GM23338 (cell line): ENCODE results near the gene STK38L.

Experiments
- CTCF ChIP-seq, 2 experiments: fragments of 200-600 bp in 1 of 2; sonication (generic) in 1 of 2; conservative IDR thresholded peaks; 2 replicates each; pipeline versions ENCODE4 v1.5.1 to v1.6.1; 2016 to 2017; ENCODE audit warnings: antibody characterized with exemption in 2 of 2, low read depth in 2 of 2, mild to moderate bottlenecking in 2 of 2, moderate library complexity in 1 of 2
- STAT1 ChIP-seq: IDR thresholded peaks from one replicate; pipeline ENCODE4 v1.6.1; 2016; ENCODE audit warnings: antibody characterized with exemption; ENCODE audit not compliant: unreplicated experiment

DNA sequence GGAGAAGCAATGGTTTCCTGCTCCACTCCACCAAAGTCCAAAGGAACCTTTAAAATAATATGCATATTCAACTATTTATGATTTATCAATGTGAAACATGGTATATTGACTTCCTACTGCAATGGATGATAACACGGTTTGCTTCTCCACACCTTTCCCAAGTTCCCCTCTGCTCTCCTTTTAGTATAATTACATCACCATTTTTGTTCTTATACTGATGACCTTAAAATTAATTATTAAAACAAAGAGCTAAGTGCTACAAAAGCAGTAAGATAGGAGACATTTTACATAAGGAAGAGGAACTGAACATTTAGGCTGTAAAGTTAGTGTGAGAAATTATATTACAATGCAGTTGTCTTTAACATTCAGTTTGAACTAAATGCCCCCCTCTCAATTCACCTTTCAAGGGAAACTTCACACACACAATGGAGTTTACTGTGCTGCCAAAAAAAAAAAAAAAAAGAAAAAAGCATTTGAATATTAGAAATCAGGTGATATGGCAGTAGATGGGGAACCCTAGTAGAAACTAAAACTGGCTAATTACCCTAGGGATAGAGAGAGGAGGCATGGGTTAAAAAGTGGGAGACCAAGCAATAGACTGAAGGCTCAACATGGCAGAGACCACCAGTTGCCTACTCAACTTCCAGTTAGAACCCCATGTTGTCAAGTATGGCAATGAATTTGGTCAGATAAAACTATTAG, 37.1 kb upstream of the STK38L start:
- TF ChIP-seq CTCF (conservative IDR thresholded peaks at IDR 0.05; ENCODE audit: low read depth in 2 of 2) (no peak), STAT1 (no peak)
